MM.1S (cell line): Measurements from ENCODE around the gene MAPRE3.

ENCODE experiments used
- DNase-seq: peaks from one replicate; pipeline ENCODE4 v3.0.0-alpha.2; 2015
- H2AFZ ChIP-seq: fragments of 300-600 bp; sonication (generic); 2 replicates; pipeline ENCODE4 v1.6.0; 2016; ENCODE audit warnings: antibody characterized with exemption, low read length
- H3F3A ChIP-seq: fragments of 300-600 bp; sonication (generic); 2 replicates; pipeline ENCODE4 v1.6.1; 2016; ENCODE audit warnings: mild to moderate bottlenecking, antibody characterized with exemption, low read length, moderate library complexity, mixed read lengths; ENCODE audit not compliant: insufficient read depth
- H3K27ac ChIP-seq: fragments of 300-600 bp; sonication (generic); 2 replicates; pipeline ENCODE4 v1.5.1; 2016; ENCODE audit warnings: mild to moderate bottlenecking, low read length
- H3K27me3 ChIP-seq: fragments of 300-600 bp; sonication (generic); replicated peaks from 2 replicates; pipeline ENCODE4 v1.6.0; 2016; ENCODE audit warnings: low read length; ENCODE audit not compliant: insufficient read depth
- H3K36me3 ChIP-seq: fragments of 300-600 bp; sonication (generic); replicated peaks from 2 replicates; pipeline ENCODE4 v1.6.1; 2016; ENCODE audit warnings: mild to moderate bottlenecking, low read length, mixed read lengths; ENCODE audit not compliant: insufficient read depth
- H3K4me1 ChIP-seq: fragments of 300-600 bp; sonication (generic); 2 replicates; pipeline ENCODE4 v1.6.1; 2016; ENCODE audit warnings: low read length, mixed read lengths
- H3K4me2 ChIP-seq: fragments of 300-600 bp; sonication (generic); 2 replicates; pipeline ENCODE4 v1.6.0; 2016; ENCODE audit warnings: low read depth, low read length
- H3K4me3 ChIP-seq: fragments of 300-600 bp; sonication (generic); 2 replicates; pipeline ENCODE4 v1.5.1; 2016; ENCODE audit warnings: low read length, mixed read lengths
- H3K79me2 ChIP-seq: fragments of 300-600 bp; sonication (generic); 2 replicates; pipeline ENCODE4 v1.6.1; 2016; ENCODE audit warnings: mixed run types, low read length, mixed read lengths
- H3K9ac ChIP-seq: fragments of 300-600 bp; sonication (generic); 2 replicates; pipeline ENCODE4 v1.6.1; 2016; ENCODE audit warnings: low read length, mixed read lengths
- H3K9me2 ChIP-seq: fragments of 300-600 bp; sonication (generic); replicated peaks from 2 replicates; pipeline ENCODE4 v1.6.1; 2016; ENCODE audit warnings: mild to moderate bottlenecking, low read length, mixed read lengths; ENCODE audit not compliant: insufficient read depth
- H3K9me3 ChIP-seq: fragments of 300-600 bp; sonication (generic); replicated peaks from 2 replicates; pipeline ENCODE4 v1.6.1; 2016; ENCODE audit warnings: mild to moderate bottlenecking, low read length, mixed read lengths; ENCODE audit not compliant: insufficient read depth
- H4K20me1 ChIP-seq: fragments of 300-600 bp; sonication (generic); 2 replicates; pipeline ENCODE4 v1.6.1; 2016; ENCODE audit warnings: mild to moderate bottlenecking, low read length, moderate library complexity, mixed read lengths; ENCODE audit not compliant: insufficient read depth
- CTCF ChIP-seq: fragments of 300-600 bp; sonication (generic); IDR thresholded peaks from 2 replicates; pipeline ENCODE4 v1.5.1; 2016; ENCODE audit warnings: antibody characterized with exemption, low read length, mixed read lengths
- EZH2 ChIP-seq: fragments of 300-600 bp; sonication (generic); optimal IDR thresholded peaks from 2 replicates; pipeline ENCODE3; 2017; ENCODE audit warnings: low read depth, mild to moderate bottlenecking, antibody characterized with exemption, low read length, mixed read lengths
- EZH2phosphoT487 ChIP-seq: fragments of 300-600 bp; sonication (generic); IDR thresholded peaks from 2 replicates; pipeline ENCODE4 v1.6.1; 2018; ENCODE audit warnings: antibody characterized with exemption, low read length

Gene MAPRE3

GRCh38 chr2:27008678-27009077 lies 38.2 kb downstream of the MAPRE3 start:
- Histone ChIP-seq H3K4me2 (no peak overlapping the region), H3K9ac (no peak overlapping the region), H3K36me3 (no peaks in the 10 kb centered on the region), H3K4me3 (no peak overlapping the region), H4K20me1 (no peaks in the 10 kb centered on the region), H3F3A (no peaks in the 10 kb centered on the region), H2AFZ (no peak overlapping the region), H3K79me2 (no peaks in the 10 kb centered on the region), H3K9me3 (no peaks in the 10 kb centered on the region), H3K27ac (no peak overlapping the region), H3K27me3 (no peaks in the 10 kb centered on the region), H3K9me2 (no peaks in the 10 kb centered on the region), H3K4me1 (no peaks in the 10 kb centered on the region)
- DNase-seq = no peak
- TF ChIP-seq EZH2 (no peak), CTCF (no peak), EZH2phosphoT487 (no peak)

GRCh38 chr2:27009083-27009482 lies 38.6 kb downstream of the MAPRE3 start:
- no peak overlapping the region for H3K9ac ChIP-seq
- H3K4me3 ChIP-seq = no peak overlapping the region
- no peak overlapping the region for H3K4me2 ChIP-seq
- no peak for DNase-seq
- TF ChIP-seq EZH2phosphoT487 (no peak), CTCF (no peak), EZH2 (no peak)
- no peaks in the 10 kb centered on the region for H3F3A ChIP-seq
- no peak overlapping the region for H3K27ac ChIP-seq
- no peaks in the 10 kb centered on the region for H3K79me2 ChIP-seq
- no peaks in the 10 kb centered on the region for H3K9me2 ChIP-seq
- H2AFZ ChIP-seq = no peak overlapping the region
- no peaks in the 10 kb centered on the region for H3K36me3 ChIP-seq
- H3K9me3 ChIP-seq = no peaks in the 10 kb centered on the region
- no peaks in the 10 kb centered on the region for H3K27me3 ChIP-seq
- no peaks in the 10 kb centered on the region for H3K4me1 ChIP-seq
- no peaks in the 10 kb centered on the region for H4K20me1 ChIP-seq

GRCh38 chr2:27009716-27010115 lies 39.3 kb downstream of the MAPRE3 start:
- Histone ChIP-seq H3K36me3 (no peaks in the 10 kb centered on the region), H3K4me1 (no peaks in the 10 kb centered on the region), H2AFZ (no peak overlapping the region), H3K27me3 (no peaks in the 10 kb centered on the region), H4K20me1 (no peaks in the 10 kb centered on the region), H3K9me3 (no peaks in the 10 kb centered on the region), H3K9me2 (no peaks in the 10 kb centered on the region), H3K27ac (no peak overlapping the region), H3F3A (no peaks in the 10 kb centered on the region), H3K9ac (no peak overlapping the region), H3K4me2 (no peak overlapping the region), H3K4me3 (no peak overlapping the region), H3K79me2 (no peaks in the 10 kb centered on the region)
- TF ChIP-seq CTCF (no peak), EZH2 (no peak), EZH2phosphoT487 (no peak)
- no peak for DNase-seq
